ES-I3 (cell line): Measurements from ENCODE around the gene TP53RK.

Source experiments
- H3K36me3 ChIP-seq: 2 replicates; pipeline ENCODE4 v1.6.1; 2013; ENCODE audit warnings: mild to moderate bottlenecking, low read length, control low read depth, moderate library complexity; ENCODE audit not compliant: insufficient read depth
- H3K4me1 ChIP-seq: 2 replicates; pipeline ENCODE4 v1.6.1; 2013; ENCODE audit warnings: mild to moderate bottlenecking, control low read depth, low read length; ENCODE audit not compliant: insufficient read depth
- H3K9ac ChIP-seq: 2 replicates; pipeline ENCODE4 v1.6.1; 2013; ENCODE audit warnings: low read depth, mild to moderate bottlenecking, low read length, moderate library complexity
- H3K9me3 ChIP-seq: 2 replicates; pipeline ENCODE4 v1.6.1; 2013; ENCODE audit warnings: mild to moderate bottlenecking, low read length, moderate library complexity; ENCODE audit not compliant: control insufficient read depth, insufficient read depth

The TP53RK gene

GRCh38 chr20:46689082-46689753 is at the start of gene TP53RK:
Gene TP53RK (minus strand): TSS chr20:46689444. CDS start chr20:46689414, 30 bp downstream.
- no peaks in the 10 kb centered on the region; the same call in none of the 2 replicates for H3K4me1 ChIP-seq
- H3K9ac ChIP-seq: peak within 1 kb of the TSS; percentile 87
- H3K36me3 ChIP-seq: peaks cover 9% of the 10 kb centered on the region
- no peaks in the 10 kb centered on the region for H3K9me3 ChIP-seq

GRCh38 chr20:46735436-46735835 is 46.2 kb upstream of the TP53RK start:
- no peaks in the 10 kb centered on the region for H3K36me3 ChIP-seq
- H3K4me1 ChIP-seq: no peaks in the 10 kb centered on the region
- H3K9me3 ChIP-seq: no peaks in the 10 kb centered on the region
- H3K9ac ChIP-seq: no peak overlapping the region

GRCh38 chr20:46731770-46732169 is 42.5 kb upstream of the TP53RK start:
- no peak overlapping the region for H3K9ac ChIP-seq
- H3K4me1 ChIP-seq: no peaks in the 10 kb centered on the region
- H3K9me3 ChIP-seq: no peaks in the 10 kb centered on the region
- H3K36me3 ChIP-seq: no peaks in the 10 kb centered on the region

- no peak overlapping the region for H3K9ac ChIP-seq
- no peaks in the 10 kb centered on the region for H3K4me1 ChIP-seq
- H3K9me3 ChIP-seq: peaks cover 5% of the 10 kb centered on the region; the same call in 1 of the 2 replicates
- H3K36me3 ChIP-seq: 0 out of 2 replicates have a peak, but pooled peaks cover 3% of the 10 kb centered on the region
Observed at GRCh38 chr20:46725186-46726165, 36.2 kb upstream of the TP53RK start.

- H3K36me3 ChIP-seq: peaks cover 3% of the 10 kb centered on the region; the same call in 1 of the 2 replicates
- H3K4me1 ChIP-seq: no peaks in the 10 kb centered on the region
- H3K9ac ChIP-seq: no peak overlapping the region
- peaks cover 11% of the 10 kb centered on the region; the same call in 1 of the 2 replicates for H3K9me3 ChIP-seq
Observed at GRCh38 chr20:46724343-46724959, 35.2 kb upstream of the TP53RK start.

GRCh38 chr20:46723039-46723438 is 33.8 kb upstream of the TP53RK start:
- Histone ChIP-seq H3K9ac (no peak overlapping the region), H3K36me3 (peaks cover 3% of the 10 kb centered on the region; the same call in 1 of the 2 replicates), H3K9me3 (peaks cover 11% of the 10 kb centered on the region; the same call in 1 of the 2 replicates), H3K4me1 (no peaks in the 10 kb centered on the region)

- peaks cover 3% of the 10 kb centered on the region; the same call in 1 of the 2 replicates for H3K36me3 ChIP-seq
- no peaks in the 10 kb centered on the region for H3K4me1 ChIP-seq
Observed at GRCh38 chr20:46722450-46722849, 33.2 kb upstream of the TP53RK start.

GRCh38 chr20:46721476-46721875 is 32.2 kb upstream of the TP53RK start:
- no peak overlapping the region for H3K9ac ChIP-seq
- no peaks in the 10 kb centered on the region for H3K4me1 ChIP-seq
- H3K36me3 ChIP-seq: peaks cover 3% of the 10 kb centered on the region; the same call in 1 of the 2 replicates
- H3K9me3 ChIP-seq: peaks cover 11% of the 10 kb centered on the region; the same call in 1 of the 2 replicates

More at GRCh38 chr20:46722450-46722849, 33.2 kb upstream of the TP53RK start:
- Histone ChIP-seq H3K9me3 (peaks cover 11% of the 10 kb centered on the region; the same call in 1 of the 2 replicates), H3K9ac (no peak overlapping the region)

- H3K36me3 ChIP-seq: peaks cover 3% of the 10 kb centered on the region; the same call in 1 of the 2 replicates
- H3K9me3 ChIP-seq: peaks cover 11% of the 10 kb centered on the region; the same call in 1 of the 2 replicates
- H3K9ac ChIP-seq: no peak overlapping the region
- no peaks in the 10 kb centered on the region for H3K4me1 ChIP-seq
Observed at GRCh38 chr20:46720776-46721425, 31.7 kb upstream of the TP53RK start.

- peaks cover 3% of the 10 kb centered on the region; the same call in 1 of the 2 replicates for H3K36me3 ChIP-seq
Observed at GRCh38 chr20:46720019-46720418, 30.8 kb upstream of the TP53RK start.

GRCh38 chr20:46717818-46718541 is 28.7 kb upstream of the TP53RK start:
- Histone ChIP-seq H3K9me3 (peaks cover 11% of the 10 kb centered on the region; the same call in 1 of the 2 replicates), H3K36me3 (peaks cover 3% of the 10 kb centered on the region; the same call in 1 of the 2 replicates), H3K9ac (no peak overlapping the region), H3K4me1 (peaks cover 10% of the 10 kb centered on the region)

More at GRCh38 chr20:46720019-46720418, 30.8 kb upstream of the TP53RK start:
- Histone ChIP-seq H3K4me1 (peaks cover 5% of the 10 kb centered on the region), H3K9ac (no peak overlapping the region), H3K9me3 (peaks cover 11% of the 10 kb centered on the region; the same call in 1 of the 2 replicates)

GRCh38 chr20:46715292-46715756 is 26.1 kb upstream of the TP53RK start:
- peaks cover 4% of the 10 kb centered on the region; the same call in 1 of the 2 replicates for H3K9me3 ChIP-seq
- no peaks in the 10 kb centered on the region; the same call in 1 of the 2 replicates for H3K36me3 ChIP-seq
- H3K9ac ChIP-seq: no peak overlapping the region
- peaks cover 10% of the 10 kb centered on the region for H3K4me1 ChIP-seq
